ENCODE data around the gene KIF3B.

The KIF3B gene

DNA sequence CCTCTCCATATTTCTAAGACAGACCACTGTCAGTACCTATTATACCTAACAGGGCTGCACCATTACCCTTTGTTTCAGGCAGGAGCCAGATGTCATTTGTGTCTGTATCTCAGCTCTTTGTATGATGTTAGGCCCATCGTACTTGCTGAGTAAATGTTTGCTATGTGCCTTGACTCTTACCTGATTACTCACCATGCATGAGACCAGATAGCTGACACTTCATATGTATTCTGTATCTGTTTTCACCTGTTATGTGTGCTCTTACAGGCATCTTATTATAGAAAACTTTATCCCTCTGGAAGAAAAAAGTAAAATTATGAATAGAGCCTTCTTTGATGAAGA, 49.0 kb downstream of the KIF3B start:
- TF ChIP-seq, protein P1, sequence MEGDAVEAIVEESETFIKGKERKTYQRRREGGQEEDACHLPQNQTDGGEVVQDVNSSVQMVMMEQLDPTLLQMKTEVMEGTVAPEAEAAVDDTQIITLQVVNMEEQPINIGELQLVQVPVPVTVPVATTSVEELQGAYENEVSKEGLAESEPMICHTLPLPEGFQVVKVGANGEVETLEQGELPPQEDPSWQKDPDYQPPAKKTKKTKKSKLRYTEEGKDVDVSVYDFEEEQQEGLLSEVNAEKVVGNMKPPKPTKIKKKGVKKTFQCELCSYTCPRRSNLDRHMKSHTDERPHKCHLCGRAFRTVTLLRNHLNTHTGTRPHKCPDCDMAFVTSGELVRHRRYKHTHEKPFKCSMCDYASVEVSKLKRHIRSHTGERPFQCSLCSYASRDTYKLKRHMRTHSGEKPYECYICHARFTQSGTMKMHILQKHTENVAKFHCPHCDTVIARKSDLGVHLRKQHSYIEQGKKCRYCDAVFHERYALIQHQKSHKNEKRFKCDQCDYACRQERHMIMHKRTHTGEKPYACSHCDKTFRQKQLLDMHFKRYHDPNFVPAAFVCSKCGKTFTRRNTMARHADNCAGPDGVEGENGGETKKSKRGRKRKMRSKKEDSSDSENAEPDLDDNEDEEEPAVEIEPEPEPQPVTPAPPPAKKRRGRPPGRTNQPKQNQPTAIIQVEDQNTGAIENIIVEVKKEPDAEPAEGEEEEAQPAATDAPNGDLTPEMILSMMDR (conservative IDR thresholded peaks at IDR 0.05): no peak
- no peak for TF ChIP-seq ZFX (IDR thresholded peaks at IDR 0.05)
- H3K27ac ChIP-seq: peak overlapping the region; percentile 78; the same call in 1 of the 2 replicates

DNA sequence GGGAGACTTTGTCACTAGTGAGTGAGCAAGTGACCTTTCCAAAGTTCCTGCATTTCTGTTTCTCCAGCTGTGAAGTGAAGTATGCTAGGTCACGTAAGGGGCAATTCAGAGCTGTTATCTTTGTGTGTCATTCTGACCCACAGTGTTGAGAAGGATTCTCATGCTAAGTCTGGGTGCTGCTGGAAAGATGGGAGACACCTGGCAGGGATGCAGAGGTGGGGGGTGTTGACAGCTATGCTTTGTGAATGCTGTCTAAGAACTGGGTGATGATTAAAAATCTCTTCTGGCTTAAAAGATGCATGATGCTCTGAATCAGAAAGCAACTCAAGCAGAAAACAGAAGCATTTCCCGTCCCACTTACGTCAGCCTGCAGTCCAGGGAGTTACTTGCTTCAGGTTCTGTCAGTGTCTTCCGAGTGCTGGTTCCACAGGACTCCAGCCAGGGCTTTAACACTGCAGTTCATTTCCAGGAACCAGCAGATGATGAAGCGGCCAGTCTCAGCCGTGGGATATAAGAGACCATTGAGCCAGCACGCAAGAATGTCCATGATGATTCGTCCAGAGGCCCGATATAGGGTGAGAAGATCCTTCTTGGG, 49.7 kb downstream of the KIF3B start:
- TF ChIP-seq ZFX (IDR thresholded peaks at IDR 0.05): no peak
- TF ChIP-seq, protein P1 (conservative IDR thresholded peaks at IDR 0.05): no peak
- H3K27ac ChIP-seq: peak overlapping the region; percentile 11; the same call in 1 of the 2 replicates

DNA sequence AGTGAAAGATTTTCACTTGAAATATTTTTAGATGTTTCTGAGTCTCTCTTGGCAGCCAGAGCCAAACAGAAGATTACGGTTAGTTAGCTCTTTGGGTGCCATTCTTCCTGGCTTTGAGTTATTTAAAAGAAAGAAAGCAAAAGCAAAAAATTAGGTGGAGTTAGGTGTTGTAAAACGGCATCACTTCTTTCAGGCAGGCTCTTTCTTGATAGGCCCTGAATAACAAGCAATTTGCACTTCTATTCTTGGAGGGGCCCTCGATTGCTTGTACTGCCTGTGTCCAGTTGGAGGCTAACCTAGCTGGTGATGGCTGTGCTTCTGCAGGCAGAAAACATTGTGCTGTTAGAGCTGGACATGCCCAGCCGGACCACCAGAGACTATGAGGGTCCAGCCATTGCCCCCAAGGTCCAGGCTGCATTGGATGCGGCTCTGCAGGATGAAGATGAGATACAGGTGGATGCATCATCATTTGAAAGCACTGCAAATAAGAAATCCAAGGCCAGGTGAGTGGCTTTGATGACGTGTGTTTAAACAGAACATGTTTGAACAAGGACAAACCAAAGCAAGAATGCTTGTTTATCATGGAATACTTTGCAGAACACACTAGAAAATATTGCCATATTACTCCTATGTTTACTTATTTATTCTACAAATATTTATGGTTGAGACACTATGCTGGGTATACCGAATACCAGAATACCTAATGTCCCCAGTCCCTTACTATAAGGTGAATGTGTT, 52.5 kb downstream of the KIF3B start:
- TF ChIP-seq, protein P1 (conservative IDR thresholded peaks at IDR 0.05): no peak
- no peak for TF ChIP-seq ZFX (IDR thresholded peaks at IDR 0.05)
- peak overlapping the region; percentile 60 for H3K27ac ChIP-seq

DNA sequence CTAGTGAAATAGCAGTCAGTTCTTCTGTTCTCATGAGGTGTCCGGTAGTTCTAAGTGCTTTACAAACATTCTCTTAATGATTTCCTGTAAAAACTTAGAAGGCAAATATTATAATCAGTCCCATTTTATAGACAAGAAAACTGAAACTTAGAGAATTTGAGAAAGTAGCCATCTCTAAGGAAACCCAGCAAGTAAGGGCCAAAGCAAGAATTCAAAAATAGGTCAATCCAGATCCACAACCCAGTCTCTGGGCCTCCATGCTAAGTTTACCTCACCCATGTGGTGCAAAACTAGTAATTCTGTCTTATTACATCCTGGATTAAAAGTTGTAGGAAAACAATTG, 53.1 kb downstream of the KIF3B start:
- no peak for TF ChIP-seq ZFX (IDR thresholded peaks at IDR 0.05)
- TF ChIP-seq, protein P1 (conservative IDR thresholded peaks at IDR 0.05): no peak
- H3K27ac ChIP-seq: no peak overlapping the region

DNA sequence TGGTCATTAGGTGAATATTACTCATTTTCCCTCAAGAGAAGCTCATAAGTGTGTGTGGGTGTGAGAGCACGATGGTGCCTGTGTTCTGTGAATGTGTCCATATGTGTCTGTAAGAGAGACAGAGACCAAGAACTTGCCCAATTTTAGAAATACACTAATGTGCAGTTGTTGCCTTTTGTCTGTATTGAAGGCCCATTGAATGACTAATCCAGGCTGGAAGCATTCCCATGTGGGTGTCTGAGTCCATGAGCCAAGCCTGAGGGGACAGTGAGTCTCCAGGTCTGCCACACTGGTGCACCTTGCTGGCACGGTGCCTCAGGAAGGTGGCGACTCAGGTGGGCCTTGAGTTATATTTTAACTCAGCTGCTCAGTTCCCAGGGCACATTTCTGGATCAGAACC, 55.2 kb downstream of the KIF3B start:
- no peak overlapping the region for H3K27ac ChIP-seq
- no peak for TF ChIP-seq ZFX (IDR thresholded peaks at IDR 0.05)
- TF ChIP-seq, protein P1 (conservative IDR thresholded peaks at IDR 0.05): no peak

DNA sequence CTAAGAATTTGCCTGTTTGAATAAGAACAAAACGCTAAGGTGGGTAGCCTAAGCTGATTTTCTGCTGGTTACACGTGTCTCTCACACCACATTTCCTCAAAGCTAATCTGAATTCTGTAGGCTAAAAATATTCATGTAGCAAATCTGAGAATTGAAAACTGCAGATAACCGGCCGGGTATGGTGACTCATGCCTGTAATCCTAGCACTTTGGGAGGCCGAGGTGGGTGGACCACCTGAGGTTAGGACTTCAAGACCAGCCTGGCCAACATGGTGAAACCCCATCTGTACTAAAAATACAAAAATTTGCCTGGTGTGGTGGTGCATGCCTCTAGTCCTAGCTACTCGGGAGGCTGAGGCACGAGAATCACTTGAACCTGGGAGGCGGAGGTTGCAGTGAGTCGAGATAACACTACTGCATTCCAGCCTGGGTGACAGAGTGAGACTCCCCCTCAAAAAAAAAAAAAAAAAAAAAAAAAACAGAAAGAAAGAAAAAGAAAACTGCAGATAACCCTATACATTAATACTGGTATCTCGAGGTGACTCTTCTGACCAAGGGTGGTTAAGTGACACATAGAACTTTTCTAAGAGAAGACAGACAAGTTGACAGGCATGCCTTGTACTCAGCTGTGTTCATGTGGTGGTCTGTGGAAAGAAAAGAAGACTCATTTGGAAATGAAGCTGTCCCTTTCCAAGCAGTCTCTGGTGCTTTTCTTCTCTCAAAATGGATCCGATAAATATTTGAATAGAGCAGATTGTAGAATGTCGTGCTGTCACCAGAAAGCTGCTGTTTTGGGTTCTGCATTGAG, 55.9 kb downstream of the KIF3B start:
- TF ChIP-seq ZFX (IDR thresholded peaks at IDR 0.05): no peak
- TF ChIP-seq, protein P1 (conservative IDR thresholded peaks at IDR 0.05): no peak
- H3K27ac ChIP-seq: no peak overlapping the region

Measured in C4-2B (cell line).